ENCODE results near the gene EHMT2. TPM values are rescaled to one million over a fixed set of nuclear protein-coding genes. Genes with fewer than 3 reads are reported as not detected.
A peak's percentile ranks its signal among the peaks of the same experiment; 100 is the strongest.

EHMT2 gene
- total RNA-seq, 1 donor from 2014 or later: 53.4 TPM

GRCh38 chr6:31892821-31893220 is 4.7 kb downstream of the EHMT2 start:
- no peak overlapping the region for H3K4me3 Mint-ChIP-seq (ENCODE audit: unreplicated experiment)
- TF ChIP-seq CTCF (IDR thresholded peaks at IDR 0.05; ENCODE audit: unreplicated experiment): no peak
- no peak overlapping the region for H3K27ac Mint-ChIP-seq (ENCODE audit: unreplicated experiment)
- peaks cover 7% of the 10 kb centered on the region for H3K4me1 Mint-ChIP-seq (ENCODE audit: unreplicated experiment)
- no peaks in the 10 kb centered on the region for H3K27me3 Mint-ChIP-seq (ENCODE audit: unreplicated experiment)
- no peaks in the 10 kb centered on the region for H3K9me3 Mint-ChIP-seq (ENCODE audit: unreplicated experiment)
- H3K36me3 Mint-ChIP-seq (ENCODE audit: low read depth, unreplicated experiment): peaks cover 26% of the 10 kb centered on the region
- DNase-seq (ENCODE audit: low spot score): no peak

DNA sequence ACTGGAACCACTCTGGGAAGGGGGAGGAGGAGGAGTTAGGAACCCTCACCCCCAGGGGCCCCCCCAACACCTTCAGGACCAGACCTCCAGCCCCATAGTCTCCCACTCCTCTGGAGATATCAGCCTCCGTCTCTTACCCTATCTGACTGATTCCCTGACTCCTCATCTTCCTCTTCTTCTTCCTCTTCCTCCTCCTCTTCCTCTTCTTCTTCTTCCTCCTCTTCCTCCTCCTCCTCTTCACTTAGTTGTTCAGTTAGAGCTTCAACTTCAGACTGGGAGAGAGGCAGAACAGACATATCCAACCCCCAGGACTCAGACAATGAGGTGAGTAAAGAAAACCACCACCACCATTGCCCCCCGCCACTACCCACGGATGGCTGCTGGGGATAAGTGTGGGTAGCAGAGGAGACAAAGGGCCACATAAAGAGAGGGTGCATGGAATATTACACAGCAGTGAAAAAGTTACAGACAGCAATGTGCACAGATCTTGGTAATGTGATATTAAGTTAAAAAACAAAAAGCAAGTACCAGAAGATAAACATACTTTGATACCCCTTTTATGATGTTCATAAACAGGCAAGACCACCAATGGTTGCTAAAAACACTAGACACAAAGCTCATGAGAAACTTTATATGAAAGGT is 8.0 kb downstream of the EHMT2 start:
- TF ChIP-seq CTCF (IDR thresholded peaks at IDR 0.05; ENCODE audit: unreplicated experiment): no peak
- Mint-ChIP-seq H3K27ac (ENCODE audit: unreplicated experiment) (peak overlapping the region; percentile 49), H3K36me3 (ENCODE audit: low read depth, unreplicated experiment) (peaks cover 27% of the 10 kb centered on the region), H3K27me3 (ENCODE audit: unreplicated experiment) (peaks cover 7% of the 10 kb centered on the region), H3K4me3 (ENCODE audit: unreplicated experiment) (peak overlapping the region; percentile 29), H3K9me3 (ENCODE audit: unreplicated experiment) (no peaks in the 10 kb centered on the region), H3K4me1 (ENCODE audit: unreplicated experiment) (peaks cover 3% of the 10 kb centered on the region)
- DNase-seq (ENCODE audit: low spot score): no peak

GRCh38 chr6:31888276-31889258 is 8.9 kb downstream of the EHMT2 start:
- Mint-ChIP-seq H3K27ac (ENCODE audit: unreplicated experiment) (no peak overlapping the region), H3K4me1 (ENCODE audit: unreplicated experiment) (peaks cover 3% of the 10 kb centered on the region), H3K36me3 (ENCODE audit: low read depth, unreplicated experiment) (peaks cover 26% of the 10 kb centered on the region), H3K27me3 (ENCODE audit: unreplicated experiment) (peaks cover 7% of the 10 kb centered on the region), H3K4me3 (ENCODE audit: unreplicated experiment) (no peak overlapping the region), H3K9me3 (ENCODE audit: unreplicated experiment) (no peaks in the 10 kb centered on the region)
- TF ChIP-seq CTCF (IDR thresholded peaks at IDR 0.05; ENCODE audit: unreplicated experiment): peak; percentile 51
- DNase-seq (ENCODE audit: low spot score): peak; percentile 57

- DNase-seq (ENCODE audit: low spot score): no peak
- Mint-ChIP-seq H3K27ac (ENCODE audit: unreplicated experiment) (no peak overlapping the region), H3K4me3 (ENCODE audit: unreplicated experiment) (no peak overlapping the region), H3K27me3 (ENCODE audit: unreplicated experiment) (peaks cover 7% of the 10 kb centered on the region), H3K4me1 (ENCODE audit: unreplicated experiment) (peaks cover 3% of the 10 kb centered on the region), H3K9me3 (ENCODE audit: unreplicated experiment) (no peaks in the 10 kb centered on the region), H3K36me3 (ENCODE audit: low read depth, unreplicated experiment) (peaks cover 22% of the 10 kb centered on the region)
- TF ChIP-seq CTCF (IDR thresholded peaks at IDR 0.05; ENCODE audit: unreplicated experiment): no peak
Observed at GRCh38 chr6:31887173-31888007, 10.1 kb downstream of the EHMT2 start.
